GM23248 (cell line): ENCODE measurements around the gene CKAP2. TPM values are rescaled to one million over a fixed set of nuclear protein-coding genes. Genes with fewer than 3 reads are reported as not detected.
"Not testable (repeated sequence)": the region's sequence is repeated elsewhere in the genome, so short reads cannot be mapped to it uniquely, and the experiment has no call there.

Source experiments
- DNase-seq: peaks from one replicate; pipeline ENCODE4 v3.0.0-alpha.2; 2015
- H2AFZ ChIP-seq: fragments of 200-600 bp; sonication (generic); 2 replicates; pipeline ENCODE4 v1.6.1; 2016; ENCODE audit warnings: antibody characterized with exemption
- H3F3A ChIP-seq: fragments of 200-600 bp; sonication (generic); 2 replicates; pipeline ENCODE4 v1.6.1; 2016; ENCODE audit warnings: mild to moderate bottlenecking, antibody characterized with exemption, mixed run types; ENCODE audit not compliant: insufficient read depth
- H3K27ac ChIP-seq: fragments of 200-600 bp; sonication (generic); 2 replicates; pipeline ENCODE4 v1.5.1; 2016; ENCODE audit warnings: mild to moderate bottlenecking
- H3K27me3 ChIP-seq: fragments of 200-600 bp; sonication (generic); replicated peaks from 2 replicates; pipeline ENCODE4 v1.6.1; 2016; ENCODE audit warnings: mild to moderate bottlenecking; ENCODE audit not compliant: insufficient read depth
- H3K36me3 ChIP-seq: fragments of 200-600 bp; sonication (generic); 2 replicates; pipeline ENCODE4 v1.6.1; 2016; ENCODE audit warnings: low read depth, mild to moderate bottlenecking
- H3K4me1 ChIP-seq: fragments of 200-600 bp; sonication (generic); 2 replicates; pipeline ENCODE4 v1.6.1; 2016; ENCODE audit warnings: mild to moderate bottlenecking; ENCODE audit not compliant: insufficient read depth
- H3K4me2 ChIP-seq: fragments of 200-600 bp; sonication (generic); one replicate; pipeline ENCODE4 v1.6.1; 2016; ENCODE audit warnings: mild to moderate bottlenecking; ENCODE audit not compliant: unreplicated experiment
- H3K4me3 ChIP-seq: fragments of 200-600 bp; sonication (generic); 2 replicates; pipeline ENCODE4 v1.5.1; 2016; ENCODE audit warnings: mild to moderate bottlenecking
- H3K79me2 ChIP-seq: fragments of 200-600 bp; sonication (generic); 2 replicates; pipeline ENCODE4 v1.6.1; 2016; ENCODE audit warnings: mild to moderate bottlenecking; ENCODE audit not compliant: insufficient read depth
- H3K9ac ChIP-seq: fragments of 200-600 bp; sonication (generic); 2 replicates; pipeline ENCODE4 v1.6.1; 2016; ENCODE audit warnings: mild to moderate bottlenecking
- H3K9me2 ChIP-seq: fragments of 200-600 bp; sonication (generic); 2 replicates; pipeline ENCODE4 v1.6.1; 2016; ENCODE audit warnings: mixed run types, mild to moderate bottlenecking, moderate library complexity; ENCODE audit not compliant: insufficient read depth
- H3K9me3 ChIP-seq: fragments of 200-600 bp; sonication (generic); one replicate; pipeline ENCODE4 v1.6.1; 2017; ENCODE audit warnings: low read depth
- H4K20me1 ChIP-seq: fragments of 200-600 bp; sonication (generic); 2 replicates; pipeline ENCODE4 v1.6.0; 2016; ENCODE audit not compliant: insufficient read depth
- EZH2 ChIP-seq: fragments of 200-600 bp; sonication (generic); IDR thresholded peaks from 2 replicates; pipeline ENCODE4 v1.6.1; 2018; ENCODE audit warnings: antibody characterized with exemption, mild to moderate bottlenecking; ENCODE audit not compliant: insufficient read depth, poor library complexity, severe bottlenecking
- EZH2phosphoT487 ChIP-seq: fragments of 200-600 bp; sonication (generic); IDR thresholded peaks from 2 replicates; pipeline ENCODE4 v1.6.1; 2018; ENCODE audit warnings: antibody characterized with exemption, moderate library complexity, mild to moderate bottlenecking, low read depth; ENCODE audit not compliant: insufficient read depth
- WGBS, 2 experiments: methylation state at CpG; one replicate each; pipeline ENCODE4 v1.1.6; 2015 to 2017; ENCODE audit warnings: low lambda C conversion rate in 2 of 2, low coverage in 1 of 2; ENCODE audit errors: missing lambda C conversion rate in 2 of 2; 5-methylcytosine and 5-hydroxymethylcytosine counted together
- in situ Hi-C: fragments of 300-500 bp; cut with MboI; formaldehyde crosslinking; loops from 2 replicates; pipeline ENCODE4 v1.15.0; 2020
- polyA plus RNA-seq: library from polyadenylated mRNA; unstranded; fragments of >200 nt; fragmentation: Nextera tagmentation; extraction: Ambion mirVana; gene quantifications from 2 replicates; pipeline ENCODE4 v1.2.1, GENCODE V29; 2016
- total RNA-seq: library from RNA; depleted of rRNA; stranded (reverse); fragments of >200 nt; shearing (Covaris generic); gene quantifications from 2 replicates; pipeline ENCODE4 v1.2.3, GENCODE V29; 2014; rRNA removed

Gene CKAP2, protein sequence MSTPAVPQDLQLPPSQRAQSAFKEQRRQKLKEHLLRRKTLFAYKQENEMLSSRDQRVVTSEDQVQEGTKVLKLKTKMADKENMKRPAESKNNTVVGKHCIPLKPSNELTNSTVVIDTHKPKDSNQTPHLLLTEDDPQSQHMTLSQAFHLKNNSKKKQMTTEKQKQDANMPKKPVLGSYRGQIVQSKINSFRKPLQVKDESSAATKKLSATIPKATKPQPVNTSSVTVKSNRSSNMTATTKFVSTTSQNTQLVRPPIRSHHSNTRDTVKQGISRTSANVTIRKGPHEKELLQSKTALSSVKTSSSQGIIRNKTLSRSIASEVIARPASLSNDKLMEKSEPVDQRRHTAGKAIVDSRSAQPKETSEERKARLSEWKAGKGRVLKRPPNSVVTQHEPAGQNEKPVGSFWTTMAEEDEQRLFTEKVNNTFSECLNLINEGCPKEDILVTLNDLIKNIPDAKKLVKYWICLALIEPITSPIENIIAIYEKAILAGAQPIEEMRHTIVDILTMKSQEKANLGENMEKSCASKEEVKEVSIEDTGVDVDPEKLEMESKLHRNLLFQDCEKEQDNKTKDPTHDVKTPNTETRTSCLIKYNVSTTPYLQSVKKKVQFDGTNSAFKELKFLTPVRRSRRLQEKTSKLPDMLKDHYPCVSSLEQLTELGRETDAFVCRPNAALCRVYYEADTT
- total RNA-seq (24.2 and 25.2 TPM in 2 replicates), polyA plus RNA-seq (34.4 and 37.6 TPM in 2 replicates)

DNA sequence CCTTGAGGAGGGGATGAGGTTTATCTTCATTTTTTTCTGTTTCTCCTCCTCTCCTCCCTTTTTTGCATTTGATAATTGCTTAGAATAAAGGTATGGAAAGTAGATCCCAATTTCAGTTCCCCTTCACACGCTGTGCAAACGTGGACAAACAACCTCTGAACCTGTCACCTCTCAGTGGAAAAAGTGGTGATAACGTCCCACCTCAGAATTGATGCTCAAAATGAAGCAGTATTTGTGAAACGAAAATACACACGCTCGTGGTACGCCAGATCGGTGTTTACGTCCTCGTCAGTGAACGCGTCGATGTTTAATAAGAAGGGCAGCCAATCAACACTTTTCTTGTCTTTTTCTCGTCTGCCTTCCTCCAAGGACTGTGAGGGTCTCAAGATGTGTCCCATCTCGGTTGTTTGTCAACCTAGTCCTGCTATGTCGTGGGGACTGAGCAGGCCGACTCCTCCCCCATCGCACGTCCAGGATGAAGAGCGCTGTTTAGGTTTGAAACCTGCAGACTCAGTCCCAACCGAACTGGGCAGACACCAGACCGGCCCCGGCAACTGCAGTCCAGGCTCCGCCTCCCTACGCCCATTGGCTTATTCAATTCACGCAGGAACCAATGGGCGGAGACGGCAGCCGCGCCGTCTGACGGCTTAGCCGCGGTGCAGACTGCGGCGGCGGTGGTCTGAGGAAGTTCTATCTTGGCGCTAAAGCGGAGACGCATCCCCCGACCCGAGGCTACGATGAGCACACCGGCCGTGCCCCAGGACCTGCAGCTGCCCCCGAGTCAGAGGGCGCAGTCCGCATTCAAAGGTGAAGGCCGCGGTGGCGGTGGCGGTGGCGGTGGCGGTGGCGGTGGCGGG is at the start of gene CKAP2:
Gene CKAP2 (plus strand): TSS at position 659 of the 857 bp plus-strand sequence. CDS start 79 bp downstream, at position 738.
- no peaks in the 10 kb centered on the region for H3K9me2 ChIP-seq
- no peaks in the 10 kb centered on the region for H3K36me3 ChIP-seq
- peak within 1 kb of the TSS; percentile 85 for H3K27ac ChIP-seq
- H3K4me2 ChIP-seq: peak within 1 kb of the TSS; percentile 99
- H3K9ac ChIP-seq: peak within 1 kb of the TSS; percentile 88
- in situ Hi-C loops: no loop called here
- H4K20me1 ChIP-seq: no peaks in the 10 kb centered on the region
- TF ChIP-seq EZH2 (no peak), EZH2phosphoT487 (no peak)
- WGBS, 2 experiments: 0 to 1% methylated on average over 47 to 52 of the region's 56 CpGs
- peaks cover 4% of the 10 kb centered on the region; the same call in 1 of the 2 replicates for H3F3A ChIP-seq
- H3K4me3 ChIP-seq: peak within 1 kb of the TSS; percentile 98
- DNase-seq: peak; percentile 99
- peaks cover 46% of the 10 kb centered on the region for H3K79me2 ChIP-seq
- H2AFZ ChIP-seq: peak within 1 kb of the TSS; percentile 94
- H3K4me1 ChIP-seq: peaks cover 18% of the 10 kb centered on the region
- no peaks in the 10 kb centered on the region for H3K9me3 ChIP-seq
- no peaks in the 10 kb centered on the region for H3K27me3 ChIP-seq

DNA sequence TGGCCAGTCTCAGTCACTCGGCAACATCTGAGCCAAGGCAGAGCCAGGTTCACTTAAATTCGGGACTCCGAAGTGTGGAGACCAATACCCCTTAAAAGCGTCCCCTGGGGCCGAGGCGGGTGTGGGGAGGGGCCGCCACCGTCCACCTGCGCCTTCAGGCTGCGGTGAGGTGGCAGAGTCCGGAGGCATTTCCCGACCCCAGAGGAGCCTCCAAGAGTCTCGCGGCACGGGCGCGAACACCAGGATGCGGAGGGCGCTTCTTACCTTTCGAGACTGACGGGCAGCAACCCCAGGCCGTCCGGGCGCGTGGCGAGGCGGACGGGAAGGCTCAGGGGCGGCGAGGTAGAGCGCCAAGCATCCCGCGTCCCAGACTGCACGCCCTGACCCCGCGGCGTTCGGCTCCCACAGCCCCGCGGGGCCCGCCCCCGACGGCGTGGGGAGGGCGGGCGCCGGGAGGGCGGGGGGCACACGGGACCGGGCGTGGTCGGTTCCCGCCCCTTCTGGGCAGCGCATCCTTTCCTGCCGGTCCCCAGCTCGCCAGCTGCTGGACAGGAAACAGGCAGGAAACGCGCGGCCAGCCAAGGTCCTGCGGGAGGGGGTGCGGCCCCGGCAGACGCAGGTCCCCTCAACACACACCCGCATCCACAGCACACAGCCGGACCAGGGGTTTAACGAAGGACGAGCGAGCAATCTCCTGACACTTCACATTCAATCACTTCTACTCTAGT is 49.3 kb upstream of the CKAP2 start, which contains the start of gene THSD1:
Gene THSD1 (minus strand): TSS at position 406 of the 728 bp plus-strand sequence. CDS start 3,572 bp downstream, outside the sequence.
- H3K4me3 ChIP-seq: peak within 1 kb of the TSS; percentile 82
- peaks cover 16% of the 10 kb centered on the region for H3K79me2 ChIP-seq
- no peaks in the 10 kb centered on the region for H4K20me1 ChIP-seq
- H3K9ac ChIP-seq: peak within 1 kb of the TSS; percentile 77
- DNase-seq: peak; percentile 73
- in situ Hi-C loops: no loop called here
- peak within 1 kb of the TSS; percentile 94 for H3K4me2 ChIP-seq
- no peak for TF ChIP-seq EZH2
- no peak for TF ChIP-seq EZH2phosphoT487
- H3F3A ChIP-seq: peaks cover 2% of the 10 kb centered on the region
- no peaks in the 10 kb centered on the region for H3K9me3 ChIP-seq
- H3K9me2 ChIP-seq: no peaks in the 10 kb centered on the region
- no peaks in the 10 kb centered on the region for H3K27me3 ChIP-seq
- peak within 1 kb of the TSS; percentile 80 for H2AFZ ChIP-seq
- H3K36me3 ChIP-seq: no peaks in the 10 kb centered on the region
- WGBS, 2 experiments: 1% methylated on average over 47 to 57 of the region's 68 CpGs
- peaks cover 6% of the 10 kb centered on the region; the same call in 1 of the 2 replicates for H3K4me1 ChIP-seq
- H3K27ac ChIP-seq: no peak within 1 kb of the TSS

DNA sequence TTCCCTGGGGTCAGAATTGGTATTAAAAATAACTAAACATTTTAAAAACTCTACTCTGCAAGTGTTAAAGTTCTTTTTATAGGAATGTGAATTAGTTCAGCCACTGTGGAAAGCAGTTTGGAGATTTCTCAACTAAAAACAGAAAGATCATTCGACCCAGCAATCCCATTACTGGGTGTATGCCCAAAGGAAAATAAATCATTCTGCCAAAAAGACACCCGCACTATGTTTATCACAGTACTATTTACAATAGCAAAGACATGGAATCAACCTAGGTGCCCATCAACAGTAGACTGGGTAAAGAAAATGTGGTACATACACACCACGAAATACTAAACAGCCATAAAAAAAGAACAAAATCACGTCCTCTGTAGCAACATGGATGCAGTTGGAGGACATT is 48.6 kb upstream of the CKAP2 start:
- Histone ChIP-seq H4K20me1 (no peaks in the 10 kb centered on the region), H3K4me3 (peak overlapping the region; percentile 82), H3K79me2 (peaks cover 16% of the 10 kb centered on the region), H3K36me3 (no peaks in the 10 kb centered on the region), H3K4me2 (peak overlapping the region; percentile 94), H3K4me1 (peaks cover 13% of the 10 kb centered on the region), H2AFZ (peak overlapping the region; percentile 80), H3F3A (peaks cover 9% of the 10 kb centered on the region), H3K9me2 (no peaks in the 10 kb centered on the region), H3K27ac (no peak overlapping the region), H3K9me3 (no peaks in the 10 kb centered on the region), H3K9ac (peak overlapping the region; percentile 77; the same call in 1 of the 2 replicates), H3K27me3 (no peaks in the 10 kb centered on the region)
- no peak for DNase-seq
- 38 to 39% methylated on average over 4 of the region's 4 CpGs for whole genome bisulfite sequencing, 2 experiments
- no peak for TF ChIP-seq EZH2
- TF ChIP-seq EZH2phosphoT487: no peak
- in situ Hi-C loops: no loop called here

DNA sequence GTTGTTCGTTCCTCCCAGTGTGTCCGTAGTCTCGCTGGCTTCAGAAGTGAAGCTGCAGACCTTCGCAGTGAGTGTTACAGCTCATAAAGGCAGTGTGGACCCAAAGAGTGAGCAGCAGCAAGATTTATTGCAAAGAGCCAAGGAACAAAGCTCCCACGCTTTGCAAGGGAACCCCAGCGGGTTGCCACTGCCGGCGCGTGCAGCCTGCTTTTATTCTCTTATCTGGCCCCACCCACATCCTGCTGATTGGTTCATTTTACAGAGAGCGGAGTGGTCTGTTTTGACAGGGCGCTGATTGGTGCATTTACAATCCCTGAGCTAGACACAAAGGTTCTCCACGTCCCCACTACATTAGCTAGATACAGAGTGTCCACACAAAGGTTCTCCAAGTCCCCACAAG is 47.8 kb upstream of the CKAP2 start:
- DNase-seq, H3K4me3 ChIP-seq, H3K27me3 ChIP-seq, H3K9me3 ChIP-seq, H3K9me2 ChIP-seq, in situ Hi-C loops, H3K36me3 ChIP-seq, H4K20me1 ChIP-seq, H3K9ac ChIP-seq, H3K27ac ChIP-seq, H2AFZ ChIP-seq, H3K4me2 ChIP-seq: not testable (repeated sequence)
- peaks cover 17% of the 10 kb centered on the region for H3F3A ChIP-seq
- 90 to 93% methylated on average over 12 of the region's 12 CpGs for WGBS, 2 experiments
- H3K79me2 ChIP-seq: peaks cover 16% of the 10 kb centered on the region
- H3K4me1 ChIP-seq: peaks cover 21% of the 10 kb centered on the region

DNA sequence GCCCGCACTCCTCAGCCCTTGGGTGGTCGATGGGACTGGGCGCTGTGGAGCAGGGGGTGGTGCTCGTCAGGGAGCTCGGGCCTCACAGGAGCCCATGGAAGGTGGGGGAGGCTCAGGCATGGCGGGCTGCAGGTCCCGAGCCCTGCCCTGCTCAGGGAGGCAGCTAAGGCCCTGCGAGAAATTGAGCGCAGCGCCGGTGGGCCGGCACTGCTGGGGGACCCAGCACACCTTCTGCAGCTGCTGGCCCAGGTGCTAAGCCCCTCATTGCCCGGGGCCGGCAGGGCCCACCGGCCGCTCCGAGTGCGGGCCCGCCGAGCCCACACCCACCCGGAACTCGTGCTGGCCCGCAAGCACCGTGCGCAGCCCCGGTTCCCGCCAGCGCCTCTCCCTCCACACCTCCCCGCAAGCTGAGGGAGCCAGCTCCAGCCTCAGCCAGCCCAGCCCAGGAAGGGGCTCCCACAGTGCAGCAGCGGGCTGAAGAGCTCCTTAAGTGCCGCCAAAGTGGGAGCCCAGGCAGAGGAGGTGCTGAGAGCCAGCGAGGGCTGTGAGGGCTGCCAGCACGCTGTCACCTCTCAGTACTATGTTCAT is 47.1 kb upstream of the CKAP2 start:
- Histone ChIP-seq H3K79me2 (peaks cover 22% of the 10 kb centered on the region), H3K4me1 (peaks cover 21% of the 10 kb centered on the region), H3F3A (peaks cover 24% of the 10 kb centered on the region)
- WGBS, 2 experiments: 93% methylated on average over 25 to 33 of the region's 33 CpGs
- DNase-seq, H3K4me2 ChIP-seq, H4K20me1 ChIP-seq, H3K9ac ChIP-seq, in situ Hi-C loops, H2AFZ ChIP-seq, H3K9me3 ChIP-seq, H3K4me3 ChIP-seq, H3K36me3 ChIP-seq, H3K27me3 ChIP-seq, H3K27ac ChIP-seq, H3K9me2 ChIP-seq: not testable (repeated sequence)
